ENCODE results near the gene MRTFA.

DNA sequence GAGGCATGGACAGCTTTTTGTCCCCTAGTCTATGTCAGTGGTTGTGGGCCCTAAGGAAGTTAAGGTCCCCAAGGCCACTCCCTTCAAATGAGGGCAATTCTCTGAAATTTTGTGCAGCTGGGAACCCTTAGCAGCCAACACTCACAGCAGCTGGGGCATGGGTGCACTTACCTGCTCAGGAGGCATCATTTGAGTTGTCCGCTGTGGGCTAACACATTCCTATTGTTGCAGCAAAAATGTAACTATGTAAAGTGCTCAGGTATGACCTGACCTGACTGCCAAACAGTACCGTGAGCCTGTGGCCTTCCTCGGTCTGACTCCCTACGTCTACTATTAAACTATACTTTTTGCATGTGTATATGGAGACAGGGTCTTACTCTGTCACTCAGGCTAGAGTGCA is 5.8 kb upstream of the MRTFA start:
- TF ChIP-seq, protein P1, sequence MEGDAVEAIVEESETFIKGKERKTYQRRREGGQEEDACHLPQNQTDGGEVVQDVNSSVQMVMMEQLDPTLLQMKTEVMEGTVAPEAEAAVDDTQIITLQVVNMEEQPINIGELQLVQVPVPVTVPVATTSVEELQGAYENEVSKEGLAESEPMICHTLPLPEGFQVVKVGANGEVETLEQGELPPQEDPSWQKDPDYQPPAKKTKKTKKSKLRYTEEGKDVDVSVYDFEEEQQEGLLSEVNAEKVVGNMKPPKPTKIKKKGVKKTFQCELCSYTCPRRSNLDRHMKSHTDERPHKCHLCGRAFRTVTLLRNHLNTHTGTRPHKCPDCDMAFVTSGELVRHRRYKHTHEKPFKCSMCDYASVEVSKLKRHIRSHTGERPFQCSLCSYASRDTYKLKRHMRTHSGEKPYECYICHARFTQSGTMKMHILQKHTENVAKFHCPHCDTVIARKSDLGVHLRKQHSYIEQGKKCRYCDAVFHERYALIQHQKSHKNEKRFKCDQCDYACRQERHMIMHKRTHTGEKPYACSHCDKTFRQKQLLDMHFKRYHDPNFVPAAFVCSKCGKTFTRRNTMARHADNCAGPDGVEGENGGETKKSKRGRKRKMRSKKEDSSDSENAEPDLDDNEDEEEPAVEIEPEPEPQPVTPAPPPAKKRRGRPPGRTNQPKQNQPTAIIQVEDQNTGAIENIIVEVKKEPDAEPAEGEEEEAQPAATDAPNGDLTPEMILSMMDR (IDR thresholded peaks at IDR 0.05) = no peak
- no peak for TF ChIP-seq POLR2A (IDR thresholded peaks at IDR 0.05)

All from right lobe of liver (tissue), 4 donors.